GM13977 (cell line): Measurements from ENCODE around the gene CNIH1.

ENCODE experiments used
- DNase-seq: peaks from one replicate; pipeline ENCODE4 v3.0.0; 2012; ENCODE audit warnings: low spot score
- in situ Hi-C: fragments of 300-500 bp; cut with MboI; formaldehyde crosslinking; loops from one replicate; pipeline ENCODE4 v1.12.0; 2022; ENCODE audit warnings: low sequenced_read_pairs, low pct_unique_long_range_greater_than_20kb, mixed read lengths, inconsistent platforms; ENCODE audit not compliant: unreplicated experiment
- TF ChIP-seq, protein P1 (sequence below): IDR thresholded peaks from 2 replicates; pipeline ENCODE4 v1.5.1; 2012; ENCODE audit warnings: mild to moderate bottlenecking, control low read depth; ENCODE audit not compliant: insufficient read depth; ENCODE audit errors: extremely low read depth, missing control alignments

Gene CNIH1

DNA sequence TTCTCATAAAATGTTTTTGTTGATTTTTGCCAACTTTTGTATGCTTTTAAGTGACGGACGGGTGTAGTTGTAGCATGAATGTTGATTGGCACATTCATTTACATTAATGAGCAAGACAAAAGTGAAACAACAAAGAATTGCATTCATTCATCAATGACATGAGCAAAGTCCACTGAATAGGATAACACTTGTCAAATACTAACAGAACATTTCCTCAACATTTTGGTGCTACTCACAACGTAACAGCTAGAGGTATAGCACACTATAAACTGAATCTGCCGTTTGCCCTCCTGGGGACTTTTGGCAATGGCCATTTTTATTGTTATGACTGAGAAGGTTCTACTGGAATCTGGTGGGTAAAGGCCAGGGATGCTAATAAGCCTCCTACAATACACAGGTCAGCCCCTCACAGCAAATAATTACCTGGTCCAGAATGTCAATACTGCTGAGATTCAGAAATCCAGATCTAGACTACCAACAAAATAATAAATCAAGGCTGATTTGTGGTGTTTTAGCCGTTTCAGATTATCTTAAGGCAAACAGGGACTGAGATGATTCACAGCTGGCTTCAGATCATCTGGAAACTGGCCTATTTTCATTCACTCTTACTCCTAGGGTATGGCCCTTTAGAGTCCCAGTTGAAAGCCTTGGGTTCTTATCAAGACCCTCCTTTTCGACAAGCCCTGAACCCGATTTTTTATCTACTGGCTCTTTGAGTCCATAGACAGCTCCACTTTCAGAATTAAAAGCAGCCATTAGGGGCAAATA is 66.9 kb downstream of the CNIH1 start:
- DNase-seq = no peak
- TF ChIP-seq, protein P1, sequence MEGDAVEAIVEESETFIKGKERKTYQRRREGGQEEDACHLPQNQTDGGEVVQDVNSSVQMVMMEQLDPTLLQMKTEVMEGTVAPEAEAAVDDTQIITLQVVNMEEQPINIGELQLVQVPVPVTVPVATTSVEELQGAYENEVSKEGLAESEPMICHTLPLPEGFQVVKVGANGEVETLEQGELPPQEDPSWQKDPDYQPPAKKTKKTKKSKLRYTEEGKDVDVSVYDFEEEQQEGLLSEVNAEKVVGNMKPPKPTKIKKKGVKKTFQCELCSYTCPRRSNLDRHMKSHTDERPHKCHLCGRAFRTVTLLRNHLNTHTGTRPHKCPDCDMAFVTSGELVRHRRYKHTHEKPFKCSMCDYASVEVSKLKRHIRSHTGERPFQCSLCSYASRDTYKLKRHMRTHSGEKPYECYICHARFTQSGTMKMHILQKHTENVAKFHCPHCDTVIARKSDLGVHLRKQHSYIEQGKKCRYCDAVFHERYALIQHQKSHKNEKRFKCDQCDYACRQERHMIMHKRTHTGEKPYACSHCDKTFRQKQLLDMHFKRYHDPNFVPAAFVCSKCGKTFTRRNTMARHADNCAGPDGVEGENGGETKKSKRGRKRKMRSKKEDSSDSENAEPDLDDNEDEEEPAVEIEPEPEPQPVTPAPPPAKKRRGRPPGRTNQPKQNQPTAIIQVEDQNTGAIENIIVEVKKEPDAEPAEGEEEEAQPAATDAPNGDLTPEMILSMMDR = no peak
- in situ Hi-C loops = no loop called here
